Osteocyte (in vitro differentiated cells): Measurements from ENCODE around the gene CALML6. TPM values are rescaled to one million over a fixed set of nuclear protein-coding genes. Genes with fewer than 3 reads are reported as not detected.
A peak's percentile ranks its signal among the peaks of the same experiment; 100 is the strongest.

Experiments used
- DNase-seq: peaks from one replicate; pipeline ENCODE4 v3.0.0; 2021; ENCODE audit warnings: mixed read lengths; ENCODE audit not compliant: unreplicated experiment; ENCODE audit errors: extremely low spot score
- H3K27ac Mint-ChIP-seq: one replicate; pipeline ENCODE4 v1.8.0; 2021; ENCODE audit warnings: mild to moderate bottlenecking, mixed read lengths; ENCODE audit not compliant: unreplicated experiment
- H3K27me3 Mint-ChIP-seq: one replicate; pipeline ENCODE4 v1.8.0; 2021; ENCODE audit warnings: mixed read lengths; ENCODE audit not compliant: unreplicated experiment
- H3K36me3 Mint-ChIP-seq: one replicate; pipeline ENCODE4 v1.8.0; 2021; ENCODE audit warnings: mixed read lengths; ENCODE audit not compliant: unreplicated experiment
- H3K4me1 Mint-ChIP-seq: one replicate; pipeline ENCODE4 v1.8.0; 2021; ENCODE audit warnings: mixed read lengths; ENCODE audit not compliant: unreplicated experiment
- H3K4me3 Mint-ChIP-seq: one replicate; pipeline ENCODE4 v1.8.0; 2021; ENCODE audit warnings: mild to moderate bottlenecking, moderate library complexity, mixed read lengths; ENCODE audit not compliant: unreplicated experiment
- H3K9me3 Mint-ChIP-seq: one replicate; pipeline ENCODE4 v1.8.0; 2021; ENCODE audit warnings: mixed read lengths; ENCODE audit not compliant: unreplicated experiment
- total RNA-seq: library from RNA; stranded (reverse); gene quantifications from 2 replicates; pipeline ENCODE4 v1.2.1, GENCODE V29; 2021
- TF ChIP-seq, protein P1 (sequence below): fragments of 200-600 bp; sonication (generic); IDR thresholded peaks from 2 replicates; pipeline ENCODE4 v1.5.0; 2021; ENCODE audit warnings: antibody characterized with exemption, mild to moderate bottlenecking, moderate library complexity

Gene CALML6
- total RNA-seq, 1 donor from 2014 or later: 2.5 TPM

- H3K9me3 Mint-ChIP-seq: no peaks in the 10 kb centered on the region
- H3K36me3 Mint-ChIP-seq: no peaks in the 10 kb centered on the region
- peak overlapping the region; percentile 77 for H3K4me3 Mint-ChIP-seq
- no peak for DNase-seq
- H3K4me1 Mint-ChIP-seq: peaks cover 33% of the 10 kb centered on the region
- no peaks in the 10 kb centered on the region for H3K27me3 Mint-ChIP-seq
- TF ChIP-seq, protein P1, sequence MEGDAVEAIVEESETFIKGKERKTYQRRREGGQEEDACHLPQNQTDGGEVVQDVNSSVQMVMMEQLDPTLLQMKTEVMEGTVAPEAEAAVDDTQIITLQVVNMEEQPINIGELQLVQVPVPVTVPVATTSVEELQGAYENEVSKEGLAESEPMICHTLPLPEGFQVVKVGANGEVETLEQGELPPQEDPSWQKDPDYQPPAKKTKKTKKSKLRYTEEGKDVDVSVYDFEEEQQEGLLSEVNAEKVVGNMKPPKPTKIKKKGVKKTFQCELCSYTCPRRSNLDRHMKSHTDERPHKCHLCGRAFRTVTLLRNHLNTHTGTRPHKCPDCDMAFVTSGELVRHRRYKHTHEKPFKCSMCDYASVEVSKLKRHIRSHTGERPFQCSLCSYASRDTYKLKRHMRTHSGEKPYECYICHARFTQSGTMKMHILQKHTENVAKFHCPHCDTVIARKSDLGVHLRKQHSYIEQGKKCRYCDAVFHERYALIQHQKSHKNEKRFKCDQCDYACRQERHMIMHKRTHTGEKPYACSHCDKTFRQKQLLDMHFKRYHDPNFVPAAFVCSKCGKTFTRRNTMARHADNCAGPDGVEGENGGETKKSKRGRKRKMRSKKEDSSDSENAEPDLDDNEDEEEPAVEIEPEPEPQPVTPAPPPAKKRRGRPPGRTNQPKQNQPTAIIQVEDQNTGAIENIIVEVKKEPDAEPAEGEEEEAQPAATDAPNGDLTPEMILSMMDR: no peak
- H3K27ac Mint-ChIP-seq: peak overlapping the region; percentile 83
Measured at GRCh38 chr1:1892763-1893120, 22.3 kb upstream of the CALML6 start.

- H3K27me3 Mint-ChIP-seq: no peaks in the 10 kb centered on the region
- TF ChIP-seq, protein P1: no peak
- peak overlapping the region; percentile 26 for H3K4me3 Mint-ChIP-seq
- DNase-seq: no peak
- peaks cover 26% of the 10 kb centered on the region for H3K4me1 Mint-ChIP-seq
- H3K9me3 Mint-ChIP-seq: no peaks in the 10 kb centered on the region
- no peaks in the 10 kb centered on the region for H3K36me3 Mint-ChIP-seq
- H3K27ac Mint-ChIP-seq: no peak overlapping the region
Measured at GRCh38 chr1:1893291-1893985, 21.6 kb upstream of the CALML6 start.

GRCh38 chr1:1893997-1894353, 21.1 kb upstream of the CALML6 start:
- TF ChIP-seq, protein P1: no peak
- Mint-ChIP-seq H3K9me3 (no peaks in the 10 kb centered on the region), H3K36me3 (no peaks in the 10 kb centered on the region), H3K27me3 (no peaks in the 10 kb centered on the region), H3K4me3 (no peak overlapping the region), H3K27ac (no peak overlapping the region), H3K4me1 (peaks cover 21% of the 10 kb centered on the region)
- DNase-seq: no peak

GRCh38 chr1:1894354-1895059, 20.6 kb upstream of the CALML6 start:
- peaks cover 16% of the 10 kb centered on the region for H3K4me1 Mint-ChIP-seq
- no peaks in the 10 kb centered on the region for H3K27me3 Mint-ChIP-seq
- no peak overlapping the region for H3K27ac Mint-ChIP-seq
- no peaks in the 10 kb centered on the region for H3K36me3 Mint-ChIP-seq
- H3K4me3 Mint-ChIP-seq: no peak overlapping the region
- DNase-seq: no peak
- TF ChIP-seq, protein P1: no peak
- no peaks in the 10 kb centered on the region for H3K9me3 Mint-ChIP-seq

DNA sequence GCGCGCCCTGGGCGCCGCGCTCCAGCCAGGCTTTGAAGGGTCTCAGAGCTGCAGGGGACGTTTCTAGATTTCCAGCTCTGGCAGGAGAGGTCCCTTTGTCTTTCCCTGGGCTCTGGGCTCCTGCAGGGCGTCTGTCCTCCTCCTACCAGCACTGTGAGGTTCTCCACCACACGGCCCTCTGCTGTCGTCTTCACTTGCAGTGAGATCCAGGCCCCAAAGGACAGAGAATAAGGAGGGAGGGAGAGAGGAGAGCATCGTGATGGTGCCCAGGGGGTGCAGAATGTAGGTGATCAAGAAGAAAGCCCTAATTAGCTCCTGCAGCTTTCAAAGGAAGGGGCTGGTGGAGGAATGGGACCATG, 20.0 kb upstream of the CALML6 start:
- no peak overlapping the region for H3K4me3 Mint-ChIP-seq

More for the DNA sequence above, 20.0 kb upstream of the CALML6 start:
- no peak overlapping the region for H3K27ac Mint-ChIP-seq
- H3K36me3 Mint-ChIP-seq: no peaks in the 10 kb centered on the region
- DNase-seq: no peak
- no peaks in the 10 kb centered on the region for H3K9me3 Mint-ChIP-seq
- peaks cover 16% of the 10 kb centered on the region for H3K4me1 Mint-ChIP-seq
- H3K27me3 Mint-ChIP-seq: no peaks in the 10 kb centered on the region
- TF ChIP-seq, protein P1: no peak
